Smooth muscle cell (in vitro differentiated cells): ENCODE results near the gene OR4F6. TPM values are rescaled to one million over a fixed set of nuclear protein-coding genes. Genes with fewer than 3 reads are reported as not detected.
"Not testable (repeated sequence)": the region's sequence is repeated elsewhere in the genome, so short reads cannot be mapped to it uniquely, and the experiment has no call there.

Experiments
- DNase-seq: peaks from one replicate; lab custom pipeline; 2025; ENCODE audit not compliant: unreplicated experiment; lab: John Stamatoyannopoulos, UW
- H2AFZ ChIP-seq: fragments of 200-600 bp; sonication (generic); 2 replicates; pipeline ENCODE4 v1.6.0; 2016; ENCODE audit warnings: antibody characterized with exemption, low read depth, mild to moderate bottlenecking
- H3F3A ChIP-seq: fragments of 200-600 bp; sonication (generic); 2 replicates; pipeline ENCODE4 v1.6.0; 2017; ENCODE audit warnings: antibody characterized with exemption, low read depth
- H3K27ac ChIP-seq: fragments of 200-600 bp; sonication (generic); 2 replicates; pipeline ENCODE4 v1.5.1; 2016; ENCODE audit warnings: low read depth, mild to moderate bottlenecking
- H3K27me3 ChIP-seq: fragments of 200-600 bp; sonication (generic); 2 replicates; pipeline ENCODE4 v1.6.1; 2016; ENCODE audit warnings: low read depth, mild to moderate bottlenecking
- H3K36me3 ChIP-seq: fragments of 200-600 bp; sonication (generic); 2 replicates; pipeline ENCODE4 v1.5.1; 2016; ENCODE audit warnings: low read depth
- H3K4me1 ChIP-seq: fragments of 200-600 bp; sonication (generic); 2 replicates; pipeline ENCODE4 v1.5.1; 2016; ENCODE audit warnings: low read depth
- H3K4me2 ChIP-seq: fragments of 200-600 bp; sonication (generic); 2 replicates; pipeline ENCODE4 v1.6.0; 2016; ENCODE audit warnings: mild to moderate bottlenecking
- H3K4me3 ChIP-seq: fragments of 200-600 bp; sonication (generic); 2 replicates; pipeline ENCODE4 v1.5.1; 2016; ENCODE audit warnings: mild to moderate bottlenecking
- H3K79me2 ChIP-seq: fragments of 200-600 bp; sonication (generic); 2 replicates; pipeline ENCODE4 v1.6.0; 2016; ENCODE audit warnings: low read depth, mild to moderate bottlenecking
- H3K9ac ChIP-seq: fragments of 200-600 bp; sonication (generic); 2 replicates; pipeline ENCODE4 v1.6.0; 2016; ENCODE audit warnings: low read depth
- H3K9me3 ChIP-seq: fragments of 200-600 bp; sonication (generic); replicated peaks from 2 replicates; pipeline ENCODE4 v1.5.1; 2016; ENCODE audit warnings: low read depth
- H4K20me1 ChIP-seq: fragments of 200-600 bp; sonication (generic); 2 replicates; pipeline ENCODE4 v1.6.0; 2016; ENCODE audit warnings: low read depth
- WGBS: methylation state at CpG from one replicate; pipeline ENCODE4 v1.1.7; 2016; ENCODE audit warnings: low lambda C conversion rate; 5-methylcytosine and 5-hydroxymethylcytosine counted together
- polyA plus RNA-seq: library from polyadenylated mRNA; unstranded; fragments of >200 nt; fragmentation: Nextera tagmentation; extraction: Ambion mirVana; gene quantifications from 2 replicates; pipeline ENCODE4 v1.2.1, GENCODE V29; 2016
- total RNA-seq: library from RNA; depleted of rRNA; stranded (reverse); fragments of >200 nt; gene quantifications from 2 replicates; pipeline ENCODE4 v1.2.3, GENCODE V29; 2014
- TF ChIP-seq, protein P1 (sequence below): fragments of 200-600 bp; sonication (generic); IDR thresholded peaks from 2 replicates; pipeline ENCODE4 v1.5.1; 2017; ENCODE audit warnings: borderline replicate concordance, mild to moderate bottlenecking, antibody characterized with exemption; ENCODE audit not compliant: insufficient read depth, poor library complexity, severe bottlenecking

Gene OR4F6
- total and polyA plus RNA-seq, 2 experiments from 2014 or later = not detected

DNA sequence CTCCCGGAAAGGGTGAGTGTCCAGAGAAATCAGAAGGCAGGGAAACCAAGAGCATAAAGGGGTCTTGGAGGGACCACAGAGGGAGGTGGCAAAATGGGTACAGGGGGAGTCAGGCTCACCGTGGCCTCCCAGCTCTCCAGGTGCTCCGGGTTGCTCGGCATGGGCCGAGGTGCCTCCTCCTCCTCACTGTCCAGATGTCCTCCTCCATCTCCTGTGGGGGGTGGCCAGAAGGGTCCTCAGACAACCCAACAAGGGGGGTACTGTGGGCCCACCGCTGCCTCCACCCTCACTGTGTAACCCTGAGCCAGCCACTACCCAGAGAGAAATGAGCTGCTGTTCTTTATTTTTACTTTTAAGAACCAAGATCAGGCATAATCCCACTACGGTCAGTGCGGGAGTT, 30.4 kb upstream of the OR4F6 start:
- H3K27me3 ChIP-seq = no peaks in the 10 kb centered on the region
- no peaks in the 10 kb centered on the region for H3K79me2 ChIP-seq
- H3K4me2 ChIP-seq = no peak overlapping the region
- TF ChIP-seq, protein P1, sequence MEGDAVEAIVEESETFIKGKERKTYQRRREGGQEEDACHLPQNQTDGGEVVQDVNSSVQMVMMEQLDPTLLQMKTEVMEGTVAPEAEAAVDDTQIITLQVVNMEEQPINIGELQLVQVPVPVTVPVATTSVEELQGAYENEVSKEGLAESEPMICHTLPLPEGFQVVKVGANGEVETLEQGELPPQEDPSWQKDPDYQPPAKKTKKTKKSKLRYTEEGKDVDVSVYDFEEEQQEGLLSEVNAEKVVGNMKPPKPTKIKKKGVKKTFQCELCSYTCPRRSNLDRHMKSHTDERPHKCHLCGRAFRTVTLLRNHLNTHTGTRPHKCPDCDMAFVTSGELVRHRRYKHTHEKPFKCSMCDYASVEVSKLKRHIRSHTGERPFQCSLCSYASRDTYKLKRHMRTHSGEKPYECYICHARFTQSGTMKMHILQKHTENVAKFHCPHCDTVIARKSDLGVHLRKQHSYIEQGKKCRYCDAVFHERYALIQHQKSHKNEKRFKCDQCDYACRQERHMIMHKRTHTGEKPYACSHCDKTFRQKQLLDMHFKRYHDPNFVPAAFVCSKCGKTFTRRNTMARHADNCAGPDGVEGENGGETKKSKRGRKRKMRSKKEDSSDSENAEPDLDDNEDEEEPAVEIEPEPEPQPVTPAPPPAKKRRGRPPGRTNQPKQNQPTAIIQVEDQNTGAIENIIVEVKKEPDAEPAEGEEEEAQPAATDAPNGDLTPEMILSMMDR = no peak
- no peak overlapping the region for H3K9ac ChIP-seq
- H3K27ac ChIP-seq = no peak overlapping the region
- no peaks in the 10 kb centered on the region for H3K9me3 ChIP-seq
- no peaks in the 10 kb centered on the region for H3K36me3 ChIP-seq
- H4K20me1 ChIP-seq = no peaks in the 10 kb centered on the region
- no peak overlapping the region for H3K4me3 ChIP-seq
- DNase-seq = no peak
- no peaks in the 10 kb centered on the region for H3K4me1 ChIP-seq
- no peak overlapping the region for H2AFZ ChIP-seq
- 93% methylated on average over 8 of the region's 8 CpGs for WGBS
- H3F3A ChIP-seq = no peaks in the 10 kb centered on the region

DNA sequence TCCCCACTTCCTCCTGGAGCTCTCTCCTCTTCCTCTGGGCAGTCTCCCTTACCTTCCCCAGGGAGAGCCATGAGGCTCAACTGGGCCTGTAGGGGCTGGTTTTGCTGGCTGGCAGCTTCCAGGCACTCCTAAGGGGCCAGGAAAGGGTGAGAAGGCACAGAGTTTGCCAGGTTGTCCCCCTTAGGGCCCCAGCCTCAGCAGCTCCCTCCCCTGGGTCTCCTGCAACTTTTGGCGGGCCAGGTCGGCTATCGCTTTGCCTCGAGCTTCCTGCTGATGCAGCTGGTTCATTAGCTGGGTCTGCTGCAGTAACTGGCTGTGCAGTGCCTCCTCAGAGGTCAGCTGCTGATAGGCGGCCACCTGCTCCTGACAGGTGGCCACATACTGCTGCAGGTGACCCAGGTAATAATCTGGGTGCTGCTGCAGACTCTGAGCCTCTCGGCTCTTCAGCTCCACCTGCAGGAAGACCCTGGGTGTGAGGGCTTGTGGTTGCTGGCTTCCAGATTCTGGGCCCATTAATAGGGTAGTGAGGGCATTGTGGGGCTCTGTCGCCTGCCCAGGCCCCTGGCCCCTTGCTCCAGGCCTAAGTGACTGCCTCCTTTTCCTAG, 29.7 kb upstream of the OR4F6 start:
- Histone ChIP-seq H3K79me2 (no peaks in the 10 kb centered on the region), H3K9ac (no peak overlapping the region), H3K4me1 (no peaks in the 10 kb centered on the region), H3K4me2 (no peak overlapping the region), H3F3A (no peaks in the 10 kb centered on the region), H3K9me3 (no peaks in the 10 kb centered on the region), H3K4me3 (no peak overlapping the region), H3K27me3 (no peaks in the 10 kb centered on the region), H3K27ac (no peak overlapping the region), H3K36me3 (no peaks in the 10 kb centered on the region), H4K20me1 (no peaks in the 10 kb centered on the region), H2AFZ (no peak overlapping the region)
- WGBS = 62% methylated on average over 7 of the region's 7 CpGs
- TF ChIP-seq, protein P1 = no peak
- no peak for DNase-seq

DNA sequence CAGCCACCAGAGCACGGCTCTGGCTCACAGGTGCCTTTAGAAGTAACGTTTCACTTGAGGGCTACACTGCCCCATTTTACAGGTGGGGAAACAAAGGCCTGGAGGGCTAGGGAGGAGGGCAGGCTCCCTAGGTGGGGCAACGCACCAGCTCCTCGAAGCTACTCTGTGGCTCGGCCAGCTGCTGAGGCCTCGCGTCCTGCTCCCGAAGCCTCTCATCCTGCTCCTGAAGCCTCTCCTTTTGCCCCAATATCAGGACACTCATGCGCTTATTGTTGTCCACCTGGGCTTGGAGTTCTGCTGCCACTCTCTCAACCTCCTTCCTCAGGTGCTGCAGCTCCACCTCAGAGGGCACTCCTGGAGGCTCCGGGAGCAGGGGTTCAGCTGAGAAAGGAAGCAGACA, 28.2 kb upstream of the OR4F6 start:
- WGBS = 94% methylated on average over 10 of the region's 10 CpGs
- Histone ChIP-seq H3K9me3 (no peaks in the 10 kb centered on the region), H3K79me2 (no peaks in the 10 kb centered on the region)

DNA sequence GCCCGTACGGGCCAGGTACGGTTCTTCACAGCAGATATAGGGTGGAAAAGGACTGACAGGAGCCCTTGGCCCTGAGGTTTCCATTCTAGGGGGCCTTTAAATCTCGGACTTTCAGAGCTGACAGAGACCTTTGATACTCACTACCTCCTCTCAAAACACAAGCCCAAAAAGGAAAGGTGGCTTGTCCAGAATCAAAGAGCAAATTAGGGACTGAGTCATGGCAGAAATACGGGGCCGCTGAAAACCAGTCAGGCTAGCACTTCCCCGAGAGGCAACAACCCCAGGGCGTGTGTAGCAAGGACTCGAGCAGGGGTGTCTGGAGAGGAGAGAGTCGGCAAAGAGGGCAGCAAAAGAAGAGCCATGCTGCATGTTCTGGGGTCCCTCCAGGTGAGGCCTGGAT, 24.7 kb upstream of the OR4F6 start:
- DNase-seq, H3K9ac ChIP-seq, H4K20me1 ChIP-seq, H3K79me2 ChIP-seq, H3K4me2 ChIP-seq, H3F3A ChIP-seq, H3K4me1 ChIP-seq, H3K4me3 ChIP-seq, H3K27ac ChIP-seq, H3K9me3 ChIP-seq, H3K27me3 ChIP-seq, H2AFZ ChIP-seq, H3K36me3 ChIP-seq: not testable (repeated sequence)
- WGBS = 77% methylated on average over 10 of the region's 10 CpGs

More for the DNA sequence above, 28.2 kb upstream of the OR4F6 start:
- Histone ChIP-seq H3K4me1 (no peaks in the 10 kb centered on the region), H2AFZ (no peak overlapping the region), H3F3A (no peaks in the 10 kb centered on the region), H3K4me3 (no peak overlapping the region), H3K9ac (no peak overlapping the region), H3K36me3 (no peaks in the 10 kb centered on the region), H3K27me3 (no peaks in the 10 kb centered on the region), H4K20me1 (no peaks in the 10 kb centered on the region), H3K27ac (no peak overlapping the region), H3K4me2 (no peak overlapping the region)
- TF ChIP-seq, protein P1 = no peak
- DNase-seq = no peak

DNA sequence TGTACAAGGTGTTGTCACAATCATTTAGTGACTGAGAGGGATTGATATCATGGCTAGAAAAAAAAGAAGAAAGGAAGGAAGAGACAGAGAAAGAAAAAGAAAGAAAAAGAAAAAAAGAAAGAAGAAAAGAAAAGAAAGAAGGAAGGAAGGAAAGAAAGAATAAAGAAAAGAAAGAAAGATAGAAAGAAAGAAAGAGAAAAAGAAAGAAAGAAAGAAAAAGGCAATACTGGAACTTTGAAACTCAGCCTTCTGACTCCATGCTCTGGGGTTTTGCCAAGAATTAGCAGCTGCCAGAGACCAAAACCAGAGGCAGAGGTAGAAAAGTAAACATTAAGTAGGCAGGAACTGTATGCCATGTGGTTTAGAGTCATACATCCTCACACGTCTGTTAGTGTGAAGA, 23.1 kb upstream of the OR4F6 start:
- not testable (repeated sequence) for H3K36me3 ChIP-seq, H4K20me1 ChIP-seq, H3K9ac ChIP-seq, H3F3A ChIP-seq, H3K27ac ChIP-seq, H3K4me1 ChIP-seq, H3K4me2 ChIP-seq, H3K9me3 ChIP-seq, H3K79me2 ChIP-seq, H2AFZ ChIP-seq, DNase-seq, H3K4me3 ChIP-seq
- peaks cover 15% of the 10 kb centered on the region for H3K27me3 ChIP-seq
- 21% methylated on average over 1 of the region's 1 CpG for WGBS
